Spleen (tissue), 11 donors: ENCODE results near the gene EIF3I. TPM values are rescaled to one million over a fixed set of nuclear protein-coding genes. Genes with fewer than 3 reads are reported as not detected.

Source experiments
- DNase-seq: peaks from one replicate; pipeline ENCODE4 v3.0.0-alpha.2; 2020
- H3K27ac ChIP-seq, 8 donors: fragments of 200-600 bp; sonication (generic) in 7 of 8; 1 replicate in 4 of 8; 2 replicates in 4 of 8; pipeline versions ENCODE4 v1.5.0 to v1.8.0; 2016 to 2021; ENCODE audit warnings: inconsistent platforms in 4 of 8, mild to moderate bottlenecking in 4 of 8, moderate library complexity in 1 of 8
- H3K27me3 ChIP-seq, 7 donors: fragments of 200-600 bp; sonication (generic) in 6 of 7; replicated peaks in 1 of 7; 1 replicate in 4 of 7; 2 replicates in 3 of 7; pipeline versions ENCODE4 v1.5.0 to v1.8.0; 2016 to 2021; ENCODE audit warnings: inconsistent platforms in 3 of 7, mild to moderate bottlenecking in 1 of 7
- H3K36me3 ChIP-seq, 6 donors: fragments of 200-600 bp; sonication (generic) in 5 of 6; 1 replicate in 4 of 6; 2 replicates in 2 of 6; pipeline versions ENCODE4 v1.5.0 to v1.8.0; 2016 to 2021; ENCODE audit warnings: inconsistent platforms in 2 of 6
- H3K4me1 ChIP-seq, 6 donors: fragments of 200-600 bp; sonication (generic) in 5 of 6; 1 replicate in 3 of 6; 2 replicates in 3 of 6; pipeline versions ENCODE4 v1.5.0 to v1.8.0; 2016 to 2021; ENCODE audit warnings: inconsistent platforms in 3 of 6
- H3K4me3 ChIP-seq, 8 donors: fragments of 200-600 bp; sonication (generic) in 7 of 8; 1 replicate in 4 of 8; 2 replicates in 4 of 8; pipeline versions ENCODE4 v1.5.0 to v1.8.0; 2016 to 2021; ENCODE audit warnings: inconsistent platforms in 4 of 8, mild to moderate bottlenecking in 4 of 8, moderate library complexity in 2 of 8
- H3K9me3 ChIP-seq, 8 donors: fragments of 200-600 bp; sonication (generic) in 7 of 8; 1 replicate in 4 of 8; 2 replicates in 4 of 8; pipeline versions ENCODE4 v1.5.0 to v1.8.0; 2016 to 2021; ENCODE audit warnings: inconsistent platforms in 4 of 8
- POLR2A ChIP-seq, 3 donors: fragments of 450-650 bp; IDR thresholded peaks; one replicate each; pipeline ENCODE4 v1.5.1; 2017; ENCODE audit warnings: antibody characterized with exemption in 3 of 3, mild to moderate bottlenecking in 1 of 3
- POLR2AphosphoS5 ChIP-seq, 3 donors: sonication (generic); formaldehyde crosslinking; IDR thresholded peaks; one replicate each; pipeline ENCODE4 v1.5.1; 2017; ENCODE audit warnings: antibody characterized with exemption in 3 of 3
- WGBS, 5 donors: extraction: QIAGEN DNeasy Blood & Tissue Kit in 3 of 5; methylation state at CpG; one replicate each; pipeline versions ENCODE4 v1.1.5 to v1.1.7; 2013 to 2018; 5-methylcytosine and 5-hydroxymethylcytosine counted together
- intact Hi-C: fragments of 100-400 bp; cut with DNase I; formaldehyde crosslinking; loops from one replicate; pipeline ENCODE4 v1.15.0; 2023; ENCODE audit warnings: low total_unique reads
- polyA plus RNA-seq, 3 donors: library from polyadenylated mRNA; stranded (reverse); fragments of 200-250 nt; gene quantifications; one replicate each; pipeline ENCODE4 v1.2.1, GENCODE V29; 2013
- total RNA-seq, 7 donors: library from RNA; depleted of rRNA in 3 of 7; stranded (reverse); fragments of >200 nt in 3 of 7; fragmentation: NEBNext Ultra II Directional in 4 of 7; extraction: Animal tissue kit (Norgen Biotek cat#: 25700) in 4 of 7; gene quantifications; one replicate each; pipeline versions ENCODE4 v1.1.0 to v1.2.1, GENCODE V29; 2016 to 2021
- TF ChIP-seq, protein P1 (sequence below), 11 experiments: fragments of 200-600 bp in 7 of 11; fragments of 450-650 bp in 4 of 11; sonication (generic) in 4 of 11; IDR thresholded peaks in 8 of 11; conservative IDR thresholded peaks in 3 of 11; 1 replicate in 7 of 11; 2 replicates in 4 of 11; pipeline versions ENCODE4 v1.4.0 to v1.8.0; 2016 to 2021; ENCODE audit warnings: antibody characterized with exemption in 11 of 11, inconsistent platforms in 4 of 11, mild to moderate bottlenecking in 1 of 11
- donor health status: healthy with polysubstance abuse.
- donor health status: DM: no; HTN: no; CAD: no; lungs with moderate emphysema.
- donor health status: DM: no; HTN: no; CAD: no.
- donor health status: Bipolar disorder and iron deficiency.
- donor health status: healthy.
- donor health status: DM: no; HTN: no; CAD: no.
- donor health status: DM: yes; HTN: yes; CAD: no.

EIF3I gene
- total and polyA plus RNA-seq, 10 donors, result 94.5 to 182 (median 114) TPM

- DNase-seq, result peak; percentile 47
- intact Hi-C loops, result no loop called here
- H3K36me3 ChIP-seq, result peaks cover 0 to 37% (median 9%) of the 10 kb centered on the region in 6 donors
- no peak overlapping the region for H3K4me3 ChIP-seq
- peaks cover 0 to 66% (median 17%) of the 10 kb centered on the region in 6 donors for H3K4me1 ChIP-seq
- peaks cover 0 to 18% (median 0%) of the 10 kb centered on the region in 7 donors for H3K27me3 ChIP-seq
- H3K27ac ChIP-seq, result peak overlapping the region in 4 of 8 donors; percentile 31 to 79 (median 56)
- H3K9me3 ChIP-seq, result no peaks in the 10 kb centered on the region
- no peak for TF ChIP-seq POLR2AphosphoS5 (IDR thresholded peaks at IDR 0.05)
- TF ChIP-seq, protein P1, sequence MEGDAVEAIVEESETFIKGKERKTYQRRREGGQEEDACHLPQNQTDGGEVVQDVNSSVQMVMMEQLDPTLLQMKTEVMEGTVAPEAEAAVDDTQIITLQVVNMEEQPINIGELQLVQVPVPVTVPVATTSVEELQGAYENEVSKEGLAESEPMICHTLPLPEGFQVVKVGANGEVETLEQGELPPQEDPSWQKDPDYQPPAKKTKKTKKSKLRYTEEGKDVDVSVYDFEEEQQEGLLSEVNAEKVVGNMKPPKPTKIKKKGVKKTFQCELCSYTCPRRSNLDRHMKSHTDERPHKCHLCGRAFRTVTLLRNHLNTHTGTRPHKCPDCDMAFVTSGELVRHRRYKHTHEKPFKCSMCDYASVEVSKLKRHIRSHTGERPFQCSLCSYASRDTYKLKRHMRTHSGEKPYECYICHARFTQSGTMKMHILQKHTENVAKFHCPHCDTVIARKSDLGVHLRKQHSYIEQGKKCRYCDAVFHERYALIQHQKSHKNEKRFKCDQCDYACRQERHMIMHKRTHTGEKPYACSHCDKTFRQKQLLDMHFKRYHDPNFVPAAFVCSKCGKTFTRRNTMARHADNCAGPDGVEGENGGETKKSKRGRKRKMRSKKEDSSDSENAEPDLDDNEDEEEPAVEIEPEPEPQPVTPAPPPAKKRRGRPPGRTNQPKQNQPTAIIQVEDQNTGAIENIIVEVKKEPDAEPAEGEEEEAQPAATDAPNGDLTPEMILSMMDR (IDR thresholded peaks at IDR 0.05 in 8 of 11, conservative IDR thresholded peaks at IDR 0.05 in 3 of 11), result peak in 1 of 11 experiments; percentile 29
- WGBS, 5 donors, result 55 to 73% (median 68%) methylated on average over 7 of the region's 7 CpGs
Observed at GRCh38 chr1:32272557-32273390, 50.6 kb downstream of the EIF3I start.

GRCh38 chr1:32273391-32274208 lies 51.4 kb downstream of the EIF3I start:
- Histone ChIP-seq H3K36me3 (peaks cover 0 to 46% (median 12%) of the 10 kb centered on the region in 6 donors), H3K9me3 (no peaks in the 10 kb centered on the region), H3K27ac (peak overlapping the region in 5 of 8 donors; percentile 31 to 79 (median 57)), H3K4me3 (peak overlapping the region in 1 of 8 donors; percentile 21), H3K4me1 (peaks cover 0 to 58% (median 17%) of the 10 kb centered on the region in 6 donors), H3K27me3 (peaks cover 0 to 18% (median 0%) of the 10 kb centered on the region in 7 donors)
- peak; percentile 89 for DNase-seq
- intact Hi-C loops, result no loop called here
- TF ChIP-seq POLR2AphosphoS5 (IDR thresholded peaks at IDR 0.05), result peak in 2 of 3 donors; percentile 40 to 54
- no peak for TF ChIP-seq POLR2A (IDR thresholded peaks at IDR 0.05)
- 34 to 54% (median 46%) methylated on average over 10 of the region's 10 CpGs for WGBS, 5 donors

DNA sequence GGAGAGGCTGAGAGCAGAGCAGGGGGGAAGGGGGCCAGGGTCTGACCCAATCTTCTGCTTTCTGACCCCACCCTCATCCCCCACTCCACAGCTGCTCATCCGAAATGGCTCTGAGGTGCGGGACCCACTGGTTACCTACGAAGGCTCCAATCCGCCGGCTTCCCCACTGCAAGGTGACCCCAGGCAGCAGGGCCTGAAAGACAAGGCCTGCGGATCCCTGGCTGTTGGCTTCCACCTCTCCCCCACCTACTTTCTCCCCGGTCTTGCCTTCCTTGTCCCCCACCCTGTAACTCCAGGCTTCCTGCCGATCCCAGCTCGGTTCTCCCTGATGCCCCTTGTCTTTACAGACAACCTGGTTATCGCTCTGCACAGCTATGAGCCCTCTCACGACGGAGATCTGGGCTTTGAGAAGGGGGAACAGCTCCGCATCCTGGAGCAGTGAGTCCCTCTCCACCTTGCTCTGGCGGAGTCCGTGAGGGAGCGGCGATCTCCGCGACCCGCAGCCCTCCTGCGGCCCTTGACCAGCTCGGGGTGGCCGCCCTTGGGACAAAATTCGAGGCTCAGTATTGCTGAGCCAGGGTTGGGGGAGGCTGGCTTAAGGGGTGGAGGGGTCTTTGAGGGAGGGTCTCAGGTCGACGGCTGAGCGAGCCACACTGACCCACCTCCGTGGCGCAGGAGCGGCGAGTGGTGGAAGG lies 52.6 kb downstream of the EIF3I start:
- peak; percentile 70 for DNase-seq

More for the DNA sequence above, 52.6 kb downstream of the EIF3I start:
- Histone ChIP-seq H3K27ac (peak overlapping the region in 3 of 8 donors; percentile 31 to 79 (median 61)), H3K27me3 (peaks cover 0 to 18% (median 0%) of the 10 kb centered on the region in 7 donors), H3K4me1 (peaks cover 0 to 48% (median 17%) of the 10 kb centered on the region in 6 donors), H3K4me3 (no peak overlapping the region), H3K9me3 (no peaks in the 10 kb centered on the region), H3K36me3 (peaks cover 0 to 58% (median 18%) of the 10 kb centered on the region in 6 donors)
- WGBS, 5 donors, result 87 to 95% (median 89%) methylated on average over 14 to 31 of the region's 31 CpGs
- intact Hi-C loops, result no loop called here
- TF ChIP-seq, protein P1 (IDR thresholded peaks at IDR 0.05 in 8 of 11, conservative IDR thresholded peaks at IDR 0.05 in 3 of 11), result no peak
- TF ChIP-seq POLR2A (IDR thresholded peaks at IDR 0.05) (no peak), POLR2AphosphoS5 (IDR thresholded peaks at IDR 0.05) (no peak)
